ENCODE results near the gene GNB1L. TPM values are rescaled to one million over a fixed set of nuclear protein-coding genes. Genes with fewer than 3 reads are reported as not detected.

GNB1L gene
- total RNA-seq, 4 donors from 2014 or later, result 4.6 to 8.7 (median 6.8) TPM

DNA sequence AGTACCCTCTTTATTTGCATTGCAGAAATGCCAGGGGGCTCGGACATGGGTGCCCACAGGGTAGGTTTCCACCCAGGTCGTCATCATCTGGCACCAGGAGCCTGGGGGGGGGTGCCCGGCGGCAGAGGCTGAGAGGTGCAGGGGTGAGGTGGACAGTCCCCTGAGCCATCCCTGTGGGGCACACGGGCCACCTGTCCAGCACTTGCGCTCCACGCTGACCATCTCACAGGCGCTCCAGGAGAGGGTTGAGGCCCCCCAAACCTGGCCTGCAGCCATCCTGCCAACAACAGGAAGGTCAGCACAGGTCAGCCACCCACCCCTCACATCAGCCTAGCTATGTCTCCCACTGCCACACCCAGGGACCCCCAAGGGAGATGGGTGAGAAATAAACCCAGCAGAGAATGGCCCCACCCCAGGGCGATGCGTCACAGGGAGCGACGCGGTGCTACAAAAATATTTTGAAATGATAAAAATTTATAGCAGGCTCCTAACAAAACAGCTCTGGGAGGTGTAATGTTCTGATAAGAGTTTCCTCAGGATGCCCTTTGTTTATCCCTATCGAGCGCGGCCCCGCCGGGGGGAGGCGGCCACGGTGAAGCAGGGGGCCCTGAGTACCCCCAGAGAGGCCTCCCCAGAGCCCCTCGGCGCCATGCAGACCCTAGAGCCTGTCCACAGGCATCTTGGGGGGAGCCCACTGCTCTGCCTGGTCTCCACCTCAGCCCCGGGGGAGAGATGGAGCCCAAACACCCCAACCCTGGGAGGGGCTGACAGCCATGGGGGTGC lies 21.0 kb upstream of the GNB1L start:
- Histone ChIP-seq H3K27ac (replicated peaks in 1 of 4) (no peak overlapping the region), H3K4me1 (peaks cover 10 to 18% (median 15%) of the 10 kb centered on the region in 4 donors), H3K36me3 (peaks cover 0 to 40% (median 26%) of the 10 kb centered on the region in 4 donors), H3K27me3 (no peaks in the 10 kb centered on the region), H3K4me3 (no peak overlapping the region), H3K9me3 (no peaks in the 10 kb centered on the region)
- WGBS, result 82% methylated on average over 12 of the region's 23 CpGs
- no peak for TF ChIP-seq POLR2AphosphoS5 (IDR thresholded peaks at IDR 0.05)
- TF ChIP-seq EP300 (IDR thresholded peaks at IDR 0.05), result no peak
- TF ChIP-seq POLR2A (IDR thresholded peaks at IDR 0.05; ENCODE audit: low read depth), result no peak
- TF ChIP-seq, protein P1, sequence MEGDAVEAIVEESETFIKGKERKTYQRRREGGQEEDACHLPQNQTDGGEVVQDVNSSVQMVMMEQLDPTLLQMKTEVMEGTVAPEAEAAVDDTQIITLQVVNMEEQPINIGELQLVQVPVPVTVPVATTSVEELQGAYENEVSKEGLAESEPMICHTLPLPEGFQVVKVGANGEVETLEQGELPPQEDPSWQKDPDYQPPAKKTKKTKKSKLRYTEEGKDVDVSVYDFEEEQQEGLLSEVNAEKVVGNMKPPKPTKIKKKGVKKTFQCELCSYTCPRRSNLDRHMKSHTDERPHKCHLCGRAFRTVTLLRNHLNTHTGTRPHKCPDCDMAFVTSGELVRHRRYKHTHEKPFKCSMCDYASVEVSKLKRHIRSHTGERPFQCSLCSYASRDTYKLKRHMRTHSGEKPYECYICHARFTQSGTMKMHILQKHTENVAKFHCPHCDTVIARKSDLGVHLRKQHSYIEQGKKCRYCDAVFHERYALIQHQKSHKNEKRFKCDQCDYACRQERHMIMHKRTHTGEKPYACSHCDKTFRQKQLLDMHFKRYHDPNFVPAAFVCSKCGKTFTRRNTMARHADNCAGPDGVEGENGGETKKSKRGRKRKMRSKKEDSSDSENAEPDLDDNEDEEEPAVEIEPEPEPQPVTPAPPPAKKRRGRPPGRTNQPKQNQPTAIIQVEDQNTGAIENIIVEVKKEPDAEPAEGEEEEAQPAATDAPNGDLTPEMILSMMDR (IDR thresholded peaks at IDR 0.05), result no peak
- no peak for DNase-seq (ENCODE audit: extremely low spot score)
- intact Hi-C loops (cut with DNase I), result no loop called here

DNA sequence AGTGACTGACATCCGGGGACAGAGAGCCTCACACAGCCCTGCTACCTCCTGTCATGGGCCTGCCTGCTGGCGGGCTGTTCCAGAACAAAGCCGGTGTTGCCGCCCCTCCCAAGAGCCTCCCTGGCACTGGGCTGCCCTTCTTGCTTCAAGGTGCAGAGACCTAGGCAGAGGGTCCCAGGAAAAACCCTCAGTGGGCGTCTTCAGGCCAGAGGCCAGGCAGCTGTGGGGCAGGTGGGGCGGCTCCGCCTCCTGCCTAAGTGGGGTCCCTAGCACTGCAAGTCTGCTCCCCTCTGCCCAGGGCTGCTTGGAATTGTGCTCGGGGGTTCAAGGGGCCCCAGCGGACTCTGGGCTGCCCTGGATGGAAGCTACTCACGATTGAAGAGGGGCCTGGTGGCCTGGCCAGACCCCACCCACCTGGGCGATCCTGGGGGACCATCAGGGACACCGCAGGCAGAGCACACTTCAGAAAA lies 20.4 kb upstream of the GNB1L start:
- DNase-seq (ENCODE audit: extremely low spot score), result no peak
- Histone ChIP-seq H3K36me3 (peaks cover 0 to 40% (median 26%) of the 10 kb centered on the region in 4 donors), H3K27ac (replicated peaks in 1 of 4) (no peak overlapping the region), H3K4me3 (no peak overlapping the region), H3K27me3 (no peaks in the 10 kb centered on the region), H3K4me1 (peaks cover 4 to 12% (median 8%) of the 10 kb centered on the region in 4 donors), H3K9me3 (no peaks in the 10 kb centered on the region)
- 98% methylated on average over 6 of the region's 12 CpGs for WGBS
- TF ChIP-seq POLR2AphosphoS5 (IDR thresholded peaks at IDR 0.05) (no peak), EP300 (IDR thresholded peaks at IDR 0.05) (no peak), POLR2A (IDR thresholded peaks at IDR 0.05; ENCODE audit: low read depth) (no peak)
- TF ChIP-seq, protein P1 (IDR thresholded peaks at IDR 0.05), result no peak
- intact Hi-C loops (cut with DNase I), result no loop called here

DNA sequence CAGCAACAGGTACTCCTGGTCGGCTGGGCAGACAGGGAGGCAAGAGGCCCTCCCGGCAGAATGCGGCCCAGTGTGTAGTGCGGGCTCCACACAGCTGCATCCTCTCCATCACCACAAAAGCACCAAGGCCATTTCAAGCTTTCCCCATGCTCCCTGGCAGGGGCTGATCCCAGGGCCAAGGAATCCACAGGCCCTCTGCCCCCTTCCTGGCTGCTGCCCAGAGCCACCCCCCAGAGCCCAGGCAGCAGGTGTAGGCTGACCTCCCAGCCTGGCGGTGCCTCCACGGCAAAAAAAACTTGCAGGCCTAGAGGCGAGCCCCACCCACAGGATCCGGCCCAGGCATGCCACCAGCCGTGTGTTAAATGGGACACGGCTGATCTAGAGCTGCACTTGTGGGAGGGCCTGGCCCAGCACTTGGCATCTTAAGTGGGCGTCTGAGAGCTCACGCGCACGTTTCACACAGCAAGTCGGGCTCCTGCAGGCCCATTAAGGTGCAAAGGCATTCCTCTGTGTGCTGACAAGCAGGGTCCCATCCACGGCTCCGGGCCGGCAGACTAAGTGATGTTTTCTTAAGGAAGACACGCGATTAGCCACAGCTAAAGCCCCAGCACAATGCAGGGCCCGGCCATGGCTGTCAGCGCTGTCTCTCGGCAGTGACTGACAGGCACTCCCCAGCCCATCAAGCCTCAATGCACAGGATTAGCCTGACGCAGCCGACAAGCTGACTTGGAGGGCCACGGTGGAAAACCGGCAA lies 19.8 kb upstream of the GNB1L start:
- H3K4me3 ChIP-seq, result no peak overlapping the region
- TF ChIP-seq POLR2AphosphoS5 (IDR thresholded peaks at IDR 0.05) (no peak), POLR2A (IDR thresholded peaks at IDR 0.05; ENCODE audit: low read depth) (no peak), EP300 (IDR thresholded peaks at IDR 0.05) (no peak)
- TF ChIP-seq, protein P1 (IDR thresholded peaks at IDR 0.05), result no peak
- peaks cover 0 to 40% (median 24%) of the 10 kb centered on the region in 4 donors for H3K36me3 ChIP-seq
- intact Hi-C loops (cut with DNase I), result no loop called here
- no peak for DNase-seq (ENCODE audit: extremely low spot score)
- H3K27me3 ChIP-seq, result no peaks in the 10 kb centered on the region
- no peaks in the 10 kb centered on the region for H3K9me3 ChIP-seq
- no peak overlapping the region for H3K27ac ChIP-seq (replicated peaks in 1 of 4)
- peaks cover 0 to 8% (median 4%) of the 10 kb centered on the region in 4 donors for H3K4me1 ChIP-seq
- 69% methylated on average over 17 of the region's 27 CpGs for WGBS

DNA sequence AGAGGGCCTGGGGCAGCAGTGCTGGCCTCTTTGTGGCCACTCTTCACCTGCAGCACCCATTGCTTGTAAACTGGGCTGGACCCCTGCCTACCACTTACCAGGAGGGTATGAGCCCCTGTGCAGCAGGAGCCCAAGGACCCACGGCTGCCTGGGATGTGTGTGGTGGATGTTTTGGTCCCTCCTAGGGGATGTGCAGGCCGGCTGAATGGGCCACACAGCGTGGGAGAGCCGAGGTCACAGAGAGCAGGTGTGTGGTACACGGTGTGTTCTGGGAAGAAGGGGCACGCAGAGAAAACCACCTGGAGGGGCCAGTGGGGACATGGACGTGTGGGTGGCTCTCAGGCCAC lies 19.3 kb upstream of the GNB1L start:
- no peaks in the 10 kb centered on the region for H3K27me3 ChIP-seq
- DNase-seq (ENCODE audit: extremely low spot score), result no peak
- no peak overlapping the region for H3K27ac ChIP-seq (replicated peaks in 1 of 4)
- TF ChIP-seq EP300 (IDR thresholded peaks at IDR 0.05) (no peak), POLR2AphosphoS5 (IDR thresholded peaks at IDR 0.05) (no peak), POLR2A (IDR thresholded peaks at IDR 0.05; ENCODE audit: low read depth) (no peak)
- TF ChIP-seq, protein P1 (IDR thresholded peaks at IDR 0.05), result no peak
- peaks cover 0 to 4% (median 2%) of the 10 kb centered on the region in 4 donors for H3K4me1 ChIP-seq
- peaks cover 0 to 40% (median 24%) of the 10 kb centered on the region in 4 donors for H3K36me3 ChIP-seq
- intact Hi-C loops (cut with DNase I), result no loop called here
- no peaks in the 10 kb centered on the region for H3K9me3 ChIP-seq
- 81% methylated on average over 5 of the region's 7 CpGs for WGBS
- H3K4me3 ChIP-seq, result no peak overlapping the region

Data from esophagus muscularis mucosa (tissue), 4 donors.